Adrenal gland (tissue), 19 donors: ENCODE data around the gene ATP5F1C. TPM values are rescaled to one million over a fixed set of nuclear protein-coding genes. Genes with fewer than 3 reads are reported as not detected.

Experiments used
- DNase-seq, 7 donors: peaks; one replicate each; pipeline ENCODE4 v3.0.0-alpha.2; 2019 to 2020
- H3K27ac ChIP-seq, 5 donors: fragments of 200-600 bp; sonication (generic) in 4 of 5; 1 replicate in 3 of 5; 2 replicates in 2 of 5; pipeline versions ENCODE4 v1.5.1 to v1.8.0; 2016 to 2020; ENCODE audit warnings: mild to moderate bottlenecking in 1 of 5
- H3K27me3 ChIP-seq: fragments of 200-600 bp; 2 replicates; pipeline ENCODE4 v1.8.0; 2021
- H3K36me3 ChIP-seq, 2 donors: fragments of 200-600 bp; replicated peaks in 1 of 2; 1 replicate in 1 of 2; 2 replicates in 1 of 2; pipeline versions ENCODE4 v1.5.1 to v1.8.0; 2018 to 2022
- H3K4me1 ChIP-seq, 2 donors: fragments of 200-600 bp; replicated peaks in 1 of 2; 1 replicate in 1 of 2; 2 replicates in 1 of 2; pipeline versions ENCODE4 v1.5.1 to v1.8.0; 2018 to 2021
- H3K4me3 ChIP-seq, 4 donors: fragments of 200-600 bp; sonication (generic) in 3 of 4; one replicate each; pipeline ENCODE4 v1.5.1; 2016 to 2018
- H3K9me3 ChIP-seq, 3 donors: fragments of 200-600 bp; sonication (generic) in 1 of 3; replicated peaks in 1 of 3; 1 replicate in 2 of 3; 2 replicates in 1 of 3; pipeline versions ENCODE4 v1.5.1 to v1.8.0; 2016 to 2021
- CTCF ChIP-seq, 6 experiments: fragments of 450-650 bp in 4 of 6; fragments of 200-600 bp in 2 of 6; sonication (generic) in 1 of 6; IDR thresholded peaks; 1 replicate in 5 of 6; 2 replicates in 1 of 6; pipeline versions ENCODE4 v1.5.1 to v1.8.0; 2016 to 2021; ENCODE audit warnings: antibody characterized with exemption in 6 of 6, mild to moderate bottlenecking in 2 of 6, moderate library complexity in 1 of 6
- POLR2A ChIP-seq, 2 donors: fragments of 450-650 bp; IDR thresholded peaks; one replicate each; pipeline ENCODE4 v1.6.1; 2017; ENCODE audit warnings: antibody characterized with exemption in 2 of 2, mild to moderate bottlenecking in 2 of 2, moderate library complexity in 1 of 2
- WGBS, 4 donors: extraction: QIAGEN DNeasy Blood & Tissue Kit in 2 of 4; methylation state at CpG; one replicate each; pipeline versions ENCODE4 v1.1.5 to v1.1.7; 2013 to 2017; 5-methylcytosine and 5-hydroxymethylcytosine counted together
- intact Hi-C, 2 donors: fragments of 100-400 bp; cut with DNase I; formaldehyde crosslinking; loops; one replicate each; pipeline versions ENCODE4 v1.14.1 to v1.15.0; 2022 to 2023
- long read RNA-seq, 10 donors: library from polyadenylated mRNA in 3 of 10; unstranded in 2 of 10; stranded (forward) in 1 of 10; transcript quantifications; one replicate each; pipeline ENCODE4 v2.0.0 and lab custom pipeline, GENCODE V29; 2021 to 2026
- polyA plus RNA-seq, 3 donors: library from polyadenylated mRNA; stranded (reverse); fragments of 200-250 nt in 2 of 3; fragments of 350-450 nt in 1 of 3; fragmentation: Illumina TruSeq in 1 of 3; extraction: RNeasy Lipid Tissue Mini Kit (QIAGEN cat#74804) in 1 of 3; gene quantifications; one replicate each; pipeline ENCODE4 v1.2.3, GENCODE V29; 2013 to 2014
- total RNA-seq, 9 donors: library from RNA; depleted of rRNA in 4 of 9; stranded (reverse); fragments of >200 nt in 4 of 9; fragments of 120-200 nt in 1 of 9; fragmentation: NEBNext Ultra II Directional in 1 of 9; extraction: Animal tissue kit (Norgen Biotek cat#: 25700) in 1 of 9; gene quantifications; one replicate each; pipeline versions ENCODE4 v1.1.0 to v1.2.4, GENCODE V29; 2013 to 2023
- donor health status: healthy with polysubstance abuse.
- donor health status: Bipolar disorder and iron deficiency.
- donor health status: DM: yes; HTN: yes; CAD: no.
- donor health status: DM: no; HTN: no; CAD: no.
- donor health status: DM: no; HTN: no; CAD: no.
- donor health status: DM: yes; HTN: yes; CAD: no.

Gene ATP5F1C
- total RNA-seq (100 to 1,000 TPM; 453 to 946 (median 537) TPM), polyA plus RNA-seq (1,000 to 10,000 TPM in 1 of 3 donors, 100 to 1,000 TPM in 2; 549 to 1,397 (median 778) TPM)
- long read RNA-seq, donor 1, transcript ATP5F1C-202 (10 exons, 1,163 nt): major isoform, 418 of 1,091 reads
- long read RNA-seq, donor 1, transcript ATP5F1C-209 (4 exons, 460 nt): minor isoform, 61 of 1,091 reads
- long read RNA-seq, donor 1, transcript ATP5F1C-207 (4 exons, 782 nt): minor isoform, 21 of 1,091 reads
- long read RNA-seq, donor 1, transcript ATP5F1C-201 (9 exons, 1,078 nt): minor isoform, 13 of 1,091 reads
- long read RNA-seq, donor 1, partial matches to known transcripts: 560 of 1,091 reads
- long read RNA-seq, donor 1, other reads (novel, unspliced or antisense): 10 of 1,091 reads
- long read RNA-seq, donor 2, transcript ATP5F1C-207 (4 exons, 782 nt): minor isoform, 13 of 779 reads
- long read RNA-seq, donor 2, transcript ATP5F1C-209 (4 exons, 460 nt): minor isoform, 59 of 779 reads
- long read RNA-seq, donor 2, transcript ATP5F1C-201 (9 exons, 1,078 nt): minor isoform, 5 of 779 reads
- long read RNA-seq, donor 2, transcript ATP5F1C-202 (10 exons, 1,163 nt): major isoform, 261 of 779 reads
- long read RNA-seq, donor 2, partial matches to known transcripts: 412 of 779 reads
- long read RNA-seq, donor 2, other reads (novel, unspliced or antisense): 19 of 779 reads
- long read RNA-seq, donor 3, transcript ATP5F1C-209 (4 exons, 460 nt): minor isoform, 62 of 678 reads
- long read RNA-seq, donor 3, transcript ATP5F1C-207 (4 exons, 782 nt): minor isoform, 9 of 678 reads
- long read RNA-seq, donor 3, transcript ATP5F1C-204 (6 exons, 622 nt): minor isoform, 9 of 678 reads
- long read RNA-seq, donor 3, transcript ATP5F1C-202 (10 exons, 1,163 nt): major isoform, 286 of 678 reads
- long read RNA-seq, donor 3, partial matches to known transcripts: 293 of 678 reads
- long read RNA-seq, donor 3, other reads (novel, unspliced or antisense): 5 of 678 reads
- long read RNA-seq, donor 4, transcript ATP5F1C-202 (10 exons, 1,163 nt): major isoform, 600 of 651 reads
- long read RNA-seq, donor 4, transcript ATP5F1C-209 (4 exons, 460 nt): minor isoform, 9 of 651 reads
- long read RNA-seq, donor 4, transcript ATP5F1C-201 (9 exons, 1,078 nt): minor isoform, 9 of 651 reads
- long read RNA-seq, donor 4, partial matches to known transcripts: 17 of 651 reads
- long read RNA-seq, donor 4, other reads (novel, unspliced or antisense): 12 of 651 reads
- long read RNA-seq, donor 5, transcript ATP5F1C-201 (9 exons, 1,078 nt): minor isoform, 11 of 750 reads
- long read RNA-seq, donor 5, transcript ATP5F1C-210 (9 exons, 1,096 nt): minor isoform, 12 of 750 reads
- long read RNA-seq, donor 5, transcript ATP5F1C-202 (10 exons, 1,163 nt): major isoform, 679 of 750 reads
- long read RNA-seq, donor 5, partial matches to known transcripts: 26 of 750 reads
- long read RNA-seq, donor 5, other reads (novel, unspliced or antisense): 15 of 750 reads
- long read RNA-seq, donor 6, transcript ATP5F1C-202 (10 exons, 1,163 nt): major isoform, 337 of 376 reads
- long read RNA-seq, donor 6, transcript ATP5F1C-201 (9 exons, 1,078 nt): minor isoform, 14 of 376 reads
- long read RNA-seq, donor 6, partial matches to known transcripts: 12 of 376 reads
- long read RNA-seq, donor 6, other reads (novel, unspliced or antisense): 6 of 376 reads
- long read RNA-seq, donor 7, transcript ATP5F1C-209 (4 exons, 460 nt): minor isoform, 25 of 362 reads
- long read RNA-seq, donor 7, transcript ATP5F1C-207 (4 exons, 782 nt): minor isoform, 8 of 362 reads
- long read RNA-seq, donor 7, transcript ATP5F1C-202 (10 exons, 1,163 nt): major isoform, 128 of 362 reads
- long read RNA-seq, donor 7, transcript ATP5F1C-201 (9 exons, 1,078 nt): minor isoform, 6 of 362 reads
- long read RNA-seq, donor 7, partial matches to known transcripts: 185 of 362 reads
- long read RNA-seq, donor 7, other reads (novel, unspliced or antisense): 0 of 362 reads
- long read RNA-seq, donor 8, transcript ATP5F1C-202 (10 exons, 1,163 nt): major isoform, 411 of 976 reads
- long read RNA-seq, donor 8, transcript ATP5F1C-209 (4 exons, 460 nt): minor isoform, 28 of 976 reads
- long read RNA-seq, donor 8, transcript ATP5F1C-207 (4 exons, 782 nt): minor isoform, 10 of 976 reads
- long read RNA-seq, donor 8, transcript ATP5F1C-201 (9 exons, 1,078 nt): minor isoform, 23 of 976 reads
- long read RNA-seq, donor 8, partial matches to known transcripts: 484 of 976 reads
- long read RNA-seq, donor 8, other reads (novel, unspliced or antisense): 9 of 976 reads
- long read RNA-seq, donor 9, transcript ATP5F1C-201 (9 exons, 1,078 nt): minor isoform, 11 of 769 reads
- long read RNA-seq, donor 9, transcript ATP5F1C-209 (4 exons, 460 nt): minor isoform, 50 of 769 reads
- long read RNA-seq, donor 9, transcript ATP5F1C-207 (4 exons, 782 nt): minor isoform, 10 of 769 reads
- long read RNA-seq, donor 9, transcript ATP5F1C-202 (10 exons, 1,163 nt): major isoform, 263 of 769 reads
- long read RNA-seq, donor 9, partial matches to known transcripts: 405 of 769 reads
- long read RNA-seq, donor 9, other reads (novel, unspliced or antisense): 21 of 769 reads
- long read RNA-seq, donor 10, transcript ATP5F1C-209 (4 exons, 460 nt): minor isoform, 5 of 280 reads
- long read RNA-seq, donor 10, transcript ATP5F1C-201 (9 exons, 1,078 nt): minor isoform, 6 of 280 reads
- long read RNA-seq, donor 10, transcript ATP5F1C-202 (10 exons, 1,163 nt): major isoform, 155 of 280 reads
- long read RNA-seq, donor 10, partial matches to known transcripts: 106 of 280 reads
- long read RNA-seq, donor 10, other reads (novel, unspliced or antisense): 0 of 280 reads

- intact Hi-C loops: no loop called here
- peak within 1 kb of the TSS; percentile 46 to 100 (median 69) for H3K4me3 ChIP-seq
- H3K4me1 ChIP-seq: peaks cover 30 to 62% of the 10 kb centered on the region in 2 donors
- TF ChIP-seq POLR2A (IDR thresholded peaks at IDR 0.05) (peak; percentile 55 to 91), CTCF (IDR thresholded peaks at IDR 0.05) (no peak)
- H3K27ac ChIP-seq: peak within 1 kb of the TSS; percentile 76 to 95 (median 90)
- 0% methylated on average over 12 to 59 of the region's 59 CpGs; no CpG with 5 or more reads in 1 of the 4 donors for WGBS, 4 donors
- peak; percentile 97 to 99 (median 98) for DNase-seq
- H3K36me3 ChIP-seq: no peaks in the 10 kb centered on the region
- H3K27me3 ChIP-seq: no peaks in the 10 kb centered on the region
- H3K9me3 ChIP-seq: no peaks in the 10 kb centered on the region
Observed at GRCh38 chr10:7787857-7788638, at the start of gene ATP5F1C, which contains the start of gene KIN. Gene ATP5F1C (plus strand): TSS chr10:7788177. CDS start chr10:7788208, 31 bp downstream. Gene KIN (minus strand): TSS chr10:7787993. CDS start chr10:7787933, 60 bp downstream.

- WGBS, 4 donors: 86 to 91% (median 88%) methylated on average over 20 of the region's 20 CpGs
- intact Hi-C loops: no loop called here
- TF ChIP-seq POLR2A (IDR thresholded peaks at IDR 0.05) (no peak), CTCF (IDR thresholded peaks at IDR 0.05) (no peak)
- H3K36me3 ChIP-seq: no peaks in the 10 kb centered on the region
- H3K9me3 ChIP-seq: no peaks in the 10 kb centered on the region
- no peak for DNase-seq
- no peak overlapping the region for H3K27ac ChIP-seq
- H3K4me1 ChIP-seq: peaks cover 0 to 8% of the 10 kb centered on the region in 2 donors
- no peak overlapping the region for H3K4me3 ChIP-seq
- H3K27me3 ChIP-seq: no peaks in the 10 kb centered on the region
Observed at GRCh38 chr10:7738536-7739407, 49.2 kb upstream of the ATP5F1C start.
